WTC11 (cell line): Measurements from ENCODE around the gene LHFPL2. TPM values are rescaled to one million over a fixed set of nuclear protein-coding genes. Genes with fewer than 3 reads are reported as not detected.
A peak's percentile ranks its signal among the peaks of the same experiment; 100 is the strongest.

ENCODE experiments used
- ATAC-seq: fragments of 200-7000 bp; cut with Tn5 transposase; 2 replicates; pipeline ENCODE4 v1.10.0; 2021; ENCODE audit warnings: mild to moderate bottlenecking, moderate library complexity
- CTCF ChIA-PET: fragments of 300-600 bp; sonication (Branson Sonifier 250); formaldehyde crosslinking; loops from one replicate; lab custom pipeline; 2021; ENCODE audit warnings: antibody characterized with exemption; lab: Charles Lee
- POLR2A ChIA-PET: fragments of 350-600 bp; sonication (Branson Sonifier 250); formaldehyde crosslinking; loops from one replicate; lab custom pipeline; 2021; ENCODE audit warnings: antibody characterized with exemption; lab: Charles Lee
- DNase-seq: peaks from one replicate; pipeline ENCODE4 v3.0.0; 2021; ENCODE audit warnings: low spot score
- H3K27ac Mint-ChIP-seq: 2 replicates; pipeline ENCODE4 v1.8.0; 2021; ENCODE audit warnings: mixed read lengths
- H3K27me3 Mint-ChIP-seq: 2 replicates; pipeline ENCODE4 v1.8.0; 2021; ENCODE audit warnings: low read depth, mild to moderate bottlenecking, moderate library complexity, mixed read lengths
- H3K36me3 Mint-ChIP-seq: 2 replicates; pipeline ENCODE4 v1.8.0; 2021; ENCODE audit warnings: mixed read lengths
- H3K4me1 Mint-ChIP-seq: 2 replicates; pipeline ENCODE4 v1.8.0; 2022; ENCODE audit warnings: mixed read lengths
- H3K4me3 Mint-ChIP-seq: 2 replicates; pipeline ENCODE4 v1.8.0; 2021; ENCODE audit warnings: mild to moderate bottlenecking, moderate library complexity, mixed read lengths
- H3K9me3 Mint-ChIP-seq: 2 replicates; pipeline ENCODE4 v1.8.0; 2021; ENCODE audit warnings: mixed read lengths
- AFF4 ChIP-seq: sonication (generic); formaldehyde crosslinking; IDR thresholded peaks from 2 replicates; pipeline ENCODE4 v1.8.1; 2023; ENCODE audit warnings: mild to moderate bottlenecking, missing genetic modification reagents, borderline replicate concordance
- CBFB ChIP-seq: sonication (generic); formaldehyde crosslinking; IDR thresholded peaks from 2 replicates; pipeline ENCODE4 v1.8.1; 2022; ENCODE audit warnings: mild to moderate bottlenecking, low read depth, missing genetic modification reagents
- E2F1 ChIP-seq: sonication (generic); formaldehyde crosslinking; IDR thresholded peaks from 2 replicates; pipeline ENCODE4 v1.8.0; 2022; ENCODE audit warnings: mild to moderate bottlenecking, missing genetic modification reagents
- FOXK1 ChIP-seq: sonication (generic); formaldehyde crosslinking; IDR thresholded peaks from 2 replicates; pipeline ENCODE4 v1.8.0; 2022; ENCODE audit warnings: mild to moderate bottlenecking, moderate library complexity, missing genetic modification reagents
- KAT7 ChIP-seq: sonication (generic); formaldehyde crosslinking; IDR thresholded peaks from 2 replicates; pipeline ENCODE4 v1.8.1; 2023; ENCODE audit warnings: missing genetic modification reagents, mild to moderate bottlenecking, borderline replicate concordance
- NR2C2 ChIP-seq: sonication (generic); formaldehyde crosslinking; IDR thresholded peaks from 2 replicates; pipeline ENCODE4 v1.8.0; 2022; ENCODE audit warnings: mild to moderate bottlenecking, missing genetic modification reagents
- USF2 ChIP-seq: sonication (generic); formaldehyde crosslinking; IDR thresholded peaks from 2 replicates; pipeline ENCODE4 v1.8.1; 2023; ENCODE audit warnings: mild to moderate bottlenecking, missing genetic modification reagents, moderate library complexity
- ZNF281 ChIP-seq: sonication (generic); formaldehyde crosslinking; IDR thresholded peaks from 2 replicates; pipeline ENCODE4 v1.8.0; 2023; ENCODE audit warnings: mild to moderate bottlenecking, missing genetic modification reagents
- ZNF396 ChIP-seq: fragments of 250-450 bp; sonication (Bioruptor Pico); IDR thresholded peaks from 2 replicates; pipeline ENCODE4 v1.8.0; 2021; ENCODE audit warnings: mild to moderate bottlenecking, moderate library complexity, borderline replicate concordance
- ZNF425 ChIP-seq: fragments of 250-450 bp; sonication (Bioruptor Pico); conservative IDR thresholded peaks from 2 replicates; pipeline ENCODE4 v1.9.0; 2021; ENCODE audit warnings: mild to moderate bottlenecking
- ZNF532 ChIP-seq: fragments of 250-450 bp; sonication (Bioruptor Pico); IDR thresholded peaks from 2 replicates; pipeline ENCODE4 v1.9.0; 2021; ENCODE audit warnings: mild to moderate bottlenecking, borderline replicate concordance
- total RNA-seq: library from RNA; stranded (reverse); gene quantifications from 3 replicates; pipeline ENCODE4 v1.2.3, GENCODE V29; 2021

Gene LHFPL2
- total RNA-seq, 1 experiment from 2014 or later = 40.6 TPM

GRCh38 chr5:78540335-78541085, 108.1 kb downstream of the LHFPL2 start:
- no peaks in the 10 kb centered on the region for H3K27me3 Mint-ChIP-seq
- no peaks in the 10 kb centered on the region for H3K9me3 Mint-ChIP-seq
- H3K4me1 Mint-ChIP-seq = peaks cover 56% of the 10 kb centered on the region
- H3K36me3 Mint-ChIP-seq = no peaks in the 10 kb centered on the region
- POLR2A ChIA-PET = interaction anchor here (0.6 kb wide), 1 partner anchor 14 kb away, joined by 3 read pairs; no protein-coding TSS in a partner anchor
- CTCF ChIA-PET = interaction anchor here (0.5 kb wide), 1 partner anchor 109 kb away, joined by 3 read pairs; no protein-coding TSS in a partner anchor
- no peak for DNase-seq
- no peak overlapping the region for H3K4me3 Mint-ChIP-seq
- H3K27ac Mint-ChIP-seq = peak overlapping the region; percentile 30; the same call in 1 of the 2 replicates
- no peak for ATAC-seq
- TF ChIP-seq ZNF425 (no peak), ZNF396 (CRISPR knock-in tag) (no peak), ZNF532 (no peak), KAT7 (CRISPR knock-in tag) (no peak), AFF4 (CRISPR knock-in tag) (no peak)
- TF ChIP-seq, all 79 proteins: peak for 0

- no peaks in the 10 kb centered on the region for H3K36me3 Mint-ChIP-seq
- DNase-seq (no peak), ATAC-seq (no peak)
- H3K27ac Mint-ChIP-seq = peak overlapping the region; percentile 22; the same call in 1 of the 2 replicates
- H3K9me3 Mint-ChIP-seq = no peaks in the 10 kb centered on the region
- ChIA-PET CTCF (interaction anchor here (1.4 kb wide), 3 partner anchors 26 to 361 kb away, joined by 3 to 6 read pairs (median 6); no protein-coding TSS in a partner anchor), POLR2A (no interaction called here)
- no peaks in the 10 kb centered on the region for H3K27me3 Mint-ChIP-seq
- no peak overlapping the region for H3K4me3 Mint-ChIP-seq
- peaks cover 56% of the 10 kb centered on the region for H3K4me1 Mint-ChIP-seq
- no peak for TF ChIP-seq CBFB (CRISPR knock-in tag)
- no peak for TF ChIP-seq ZNF281 (CRISPR knock-in tag)
- no peak for TF ChIP-seq USF2 (CRISPR knock-in tag)
- TF ChIP-seq FOXK1 (CRISPR knock-in tag) = no peak
- no peak for TF ChIP-seq E2F1 (CRISPR knock-in tag)
- no peak for TF ChIP-seq NR2C2 (CRISPR knock-in tag)
- TF ChIP-seq AFF4 (CRISPR knock-in tag) = no peak
These were observed 110.2 kb downstream of the LHFPL2 start for GRCh38 chr5:78538240-78538850.
